T-cell (primary cell): ENCODE results near the gene NXPH4. TPM values are rescaled to one million over a fixed set of nuclear protein-coding genes. Genes with fewer than 3 reads are reported as not detected.
A peak's percentile ranks its signal among the peaks of the same experiment; 100 is the strongest.

Experiments used
- ATAC-seq, 4 experiments: fragments of 200-7000 bp in 3 of 4; fragments of 150-1000 bp in 1 of 4; cut with Tn5 transposase; replicated peaks in 1 of 4; 1 replicate in 3 of 4; 2 replicates in 1 of 4; pipeline ENCODE4 v1.10.0; 2021; ENCODE audit warnings: moderate library complexity in 3 of 4, mild to moderate bottlenecking in 2 of 4, moderate number of reproducible peaks in 1 of 4
- CTCF ChIA-PET, 2 donors: fragments of 300-600 bp; sonication (Branson Sonifier 250); formaldehyde crosslinking; loops; one replicate each; lab custom pipeline; 2022; ENCODE audit warnings: antibody characterized with exemption in 2 of 2; lab: Charles Lee
- POLR2A ChIA-PET, 2 donors: fragments of 300-600 bp; sonication (Branson Sonifier 250); formaldehyde crosslinking; loops; one replicate each; lab custom pipeline; 2022; ENCODE audit warnings: antibody characterized with exemption in 2 of 2; lab: Charles Lee
- DNase-seq, 35 experiments: peaks; one replicate each; pipeline versions ENCODE4 v3.0.0 to v3.0.0-alpha.2; 2013 to 2023
- H3K27ac ChIP-seq: one replicate; pipeline ENCODE4 v1.5.1; 2013; ENCODE audit warnings: low read length
- H3K27me3 ChIP-seq, 2 experiments: replicated peaks in 1 of 2; 1 replicate in 1 of 2; 2 replicates in 1 of 2; pipeline versions ENCODE4 v1.6.1 to v1.7.0; 2013; ENCODE audit warnings: low read length in 1 of 2, mixed read lengths in 1 of 2; ENCODE audit not compliant: control insufficient read depth in 2 of 2, insufficient read depth in 2 of 2; ENCODE audit errors: extremely low read depth in 1 of 2
- H3K36me3 ChIP-seq, 2 donors: 1 replicate in 1 of 2; 2 replicates in 1 of 2; pipeline versions ENCODE4 v1.6.1 to v1.7.0; 2013; ENCODE audit warnings: low read length in 1 of 2; ENCODE audit not compliant: control insufficient read depth in 2 of 2, insufficient read depth in 1 of 2; ENCODE audit errors: extremely low read depth in 1 of 2
- H3K4me1 ChIP-seq, 2 experiments: 1 replicate in 1 of 2; 2 replicates in 1 of 2; pipeline versions ENCODE4 v1.6.1 to v1.7.0; 2013; ENCODE audit warnings: low read length in 2 of 2, mixed read lengths in 1 of 2; ENCODE audit not compliant: insufficient read depth in 2 of 2, control insufficient read depth in 1 of 2; ENCODE audit errors: extremely low read depth in 1 of 2
- H3K4me3 ChIP-seq, 2 donors: 1 replicate in 1 of 2; 2 replicates in 1 of 2; pipeline versions ENCODE4 v1.5.1 to v1.7.0; 2013; ENCODE audit warnings: mild to moderate bottlenecking in 2 of 2, low read length in 1 of 2, moderate library complexity in 1 of 2; ENCODE audit not compliant: control insufficient read depth in 1 of 2; ENCODE audit errors: extremely low read depth in 1 of 2
- H3K9me3 ChIP-seq: 2 replicates; pipeline ENCODE4 v1.7.0; 2013
- H3K27ac Mint-ChIP-seq, 2 donors: one replicate each; pipeline ENCODE4 v1.8.0; 2020 to 2021; ENCODE audit warnings: mild to moderate bottlenecking in 2 of 2, mixed read lengths in 2 of 2
- H3K27me3 Mint-ChIP-seq, 2 donors: one replicate each; pipeline ENCODE4 v1.8.0; 2021 to 2022; ENCODE audit warnings: mixed read lengths in 2 of 2
- H3K36me3 Mint-ChIP-seq: one replicate; pipeline ENCODE4 v1.8.0; 2021; ENCODE audit warnings: mixed read lengths
- H3K4me1 Mint-ChIP-seq, 3 donors: one replicate each; pipeline ENCODE4 v1.8.0; 2020 to 2022; ENCODE audit warnings: mixed read lengths in 3 of 3, mild to moderate bottlenecking in 1 of 3
- H3K4me3 Mint-ChIP-seq, 3 donors: one replicate each; pipeline ENCODE4 v1.8.0; 2020 to 2022; ENCODE audit warnings: mild to moderate bottlenecking in 3 of 3, mixed read lengths in 3 of 3, moderate library complexity in 3 of 3
- H3K9me3 Mint-ChIP-seq, 3 donors: one replicate each; pipeline ENCODE4 v1.8.0; 2020 to 2022; ENCODE audit warnings: mixed read lengths in 3 of 3
- WGBS: methylation state at CpG from one replicate; pipeline ENCODE4 v1.1.5; 2013; ENCODE audit warnings: missing lambda C conversion rate; ENCODE audit not compliant: insufficient coverage; 5-methylcytosine and 5-hydroxymethylcytosine counted together
- total RNA-seq, 35 experiments: library from RNA in 6 of 35; stranded (reverse) in 6 of 35; fragments of 120-200 nt in 1 of 35; gene quantifications; one replicate each; pipeline versions ENCODE4 v1.2.1 to v1.2.4 and lab custom pipeline; 2013 to 2026

The NXPH4 gene
- total RNA-seq, 5 donors from 2014 or later (not counting 1 experiment from before 2014, with no cell fraction given) = 0.49 to 4.5 (median 1.0) TPM; not detected in 1

DNA sequence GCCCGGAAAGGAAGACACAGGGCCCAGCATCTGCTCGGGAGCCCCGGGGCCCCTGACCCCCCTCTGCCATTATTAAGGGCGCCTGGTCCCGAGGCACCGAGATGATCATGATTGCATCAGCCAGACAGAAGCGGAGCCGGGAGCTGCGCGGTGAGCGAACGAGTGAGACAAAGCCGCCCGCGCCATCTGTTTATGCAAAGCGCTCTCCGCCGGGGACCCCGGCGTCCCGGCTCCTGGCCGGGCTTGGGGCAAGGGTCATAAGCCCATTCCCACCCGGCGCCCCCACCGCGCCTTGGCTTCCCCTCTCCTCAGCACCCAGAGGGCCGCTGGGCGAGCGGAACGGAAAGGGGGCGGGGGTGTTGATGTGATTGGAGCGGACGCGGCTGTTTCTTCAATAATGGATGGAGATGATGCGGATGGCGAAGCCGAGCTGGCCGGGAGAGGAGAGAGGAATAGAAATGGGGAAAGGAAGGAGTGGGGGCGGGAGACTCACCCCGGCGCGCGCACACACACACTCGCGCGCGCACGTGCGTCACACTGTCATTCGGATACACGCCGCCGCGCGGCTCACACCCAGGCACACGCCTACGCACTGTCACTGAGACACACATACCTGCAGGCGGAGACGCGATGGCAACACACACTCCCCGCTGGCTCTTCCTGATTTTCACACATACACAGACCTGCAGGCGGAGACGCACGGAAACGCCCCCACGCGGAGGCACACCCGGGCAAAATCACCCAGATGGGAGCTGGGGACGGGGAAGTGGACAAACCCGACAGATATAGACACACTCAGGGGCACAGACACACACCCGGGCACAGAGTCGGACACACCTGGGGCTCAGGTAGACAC, 23.7 kb downstream of the NXPH4 start:
- Mint-ChIP-seq H3K4me1 (peaks cover 67 to 82% (median 76%) of the 10 kb centered on the region in 3 donors), H3K4me3 (peak overlapping the region; percentile 92 to 95 (median 92)), H3K9me3 (no peaks in the 10 kb centered on the region), H3K27ac (peak overlapping the region; percentile 78), H3K27me3 (peaks cover 44 to 70% of the 10 kb centered on the region in 2 donors), H3K36me3 (peaks cover 2% of the 10 kb centered on the region)
- Histone ChIP-seq H3K9me3 (no peaks in the 10 kb centered on the region), H3K27me3 (peaks cover 12 to 97% of the 10 kb centered on the region in 2 experiments), H3K4me1 (peaks cover 46 to 91% of the 10 kb centered on the region in 2 experiments), H3K27ac (no peak overlapping the region), H3K36me3 (no peaks in the 10 kb centered on the region), H3K4me3 (peak overlapping the region; percentile 68 to 78)
- WGBS = under 1% methylated on average over 40 of the region's 72 CpGs
- DNase-seq (peak in 34 of 35 experiments; percentile 50 to 86 (median 70)), ATAC-seq (peak; percentile 59 to 71 (median 66))
- CTCF ChIA-PET = interaction anchor here (1.4 to 8.2 kb wide), 5 partner anchors 10 to 27 kb away, joined by 4 to 66 read pairs (median 35); partner anchors contain the start of gene SHMT2 (in 1 of the 2)
- POLR2A ChIA-PET = no interaction called here

DNA sequence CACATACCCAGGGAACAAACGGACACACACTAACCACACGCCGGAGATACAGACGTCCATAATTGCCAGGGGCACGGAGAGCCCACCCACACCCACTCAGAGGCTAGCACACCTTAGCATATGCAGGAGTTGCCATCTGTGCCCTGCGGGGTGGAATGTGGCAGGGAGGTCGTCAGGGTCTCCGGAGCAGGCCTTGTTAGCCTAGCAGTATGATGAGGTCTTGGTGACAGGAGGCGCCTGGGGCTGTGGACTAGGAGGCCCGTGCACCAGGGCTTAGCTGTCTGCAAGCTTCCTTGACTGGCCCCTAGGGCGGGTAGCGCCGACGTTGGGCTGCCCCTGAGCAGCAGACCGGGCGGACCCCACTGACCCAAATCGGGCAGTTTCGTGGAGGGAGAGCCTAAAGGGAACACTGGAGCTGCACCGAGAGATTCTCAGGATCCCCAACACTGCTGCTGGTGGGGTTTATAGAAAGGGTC, 24.4 kb downstream of the NXPH4 start:
- peaks cover 46 to 84% of the 10 kb centered on the region in 2 experiments for H3K4me1 ChIP-seq
- H3K4me1 Mint-ChIP-seq = peaks cover 67 to 81% (median 72%) of the 10 kb centered on the region in 3 donors
- H3K27me3 Mint-ChIP-seq = peaks cover 41 to 70% of the 10 kb centered on the region in 2 donors
- no peaks in the 10 kb centered on the region for H3K36me3 Mint-ChIP-seq
- H3K27me3 ChIP-seq = peaks cover 12 to 91% of the 10 kb centered on the region in 2 experiments
- peak overlapping the region; percentile 68 to 78 for H3K4me3 ChIP-seq
- H3K9me3 Mint-ChIP-seq = no peaks in the 10 kb centered on the region
- ChIA-PET CTCF (interaction anchor here (1.4 to 8.2 kb wide), 6 partner anchors 11 to 27 kb away, joined by 4 to 66 read pairs (median 25); partner anchors contain the start of gene SHMT2 (in 1 of the 2)), POLR2A (no interaction called here)
- H3K27ac ChIP-seq = no peak overlapping the region
- DNase-seq = peak in 1 of 35 experiments; percentile 33
- WGBS = 10% methylated on average over 12 of the region's 19 CpGs
- no peaks in the 10 kb centered on the region for H3K36me3 ChIP-seq
- no peaks in the 10 kb centered on the region for H3K9me3 ChIP-seq
- no peak for ATAC-seq
- peak overlapping the region; percentile 92 to 95 (median 92) for H3K4me3 Mint-ChIP-seq
- peak overlapping the region in 1 of 2 donors; percentile 78 for H3K27ac Mint-ChIP-seq

- Histone ChIP-seq H3K4me3 (peak overlapping the region in 1 of 2 donors; percentile 32), H3K27me3 (peaks cover 12 to 84% of the 10 kb centered on the region in 2 experiments)
Measured at GRCh38 chr12:57241402-57242310, 25.1 kb downstream of the NXPH4 start.

DNA sequence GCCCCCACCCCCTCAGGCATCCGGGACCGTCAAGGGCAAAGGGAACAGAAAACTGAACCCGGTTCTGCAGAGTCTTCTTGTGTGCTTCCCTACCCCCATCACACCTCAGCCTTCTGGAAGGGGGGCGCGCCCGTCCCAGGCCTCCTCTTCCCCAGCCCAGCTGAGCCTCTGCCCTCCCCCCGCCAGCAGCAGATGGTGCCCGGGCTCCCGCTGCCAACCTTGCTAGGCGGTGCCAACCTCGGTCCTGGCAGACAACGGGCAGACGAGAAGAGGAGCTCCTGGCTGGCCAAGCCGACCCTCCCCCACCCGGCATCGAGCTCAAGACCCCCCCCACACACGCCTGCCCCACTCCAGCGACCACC, 25.7 kb downstream of the NXPH4 start:
- no peaks in the 10 kb centered on the region for H3K9me3 ChIP-seq
- Mint-ChIP-seq H3K27me3 (peaks cover 28 to 59% of the 10 kb centered on the region in 2 donors), H3K36me3 (peaks cover 4% of the 10 kb centered on the region), H3K9me3 (no peaks in the 10 kb centered on the region), H3K4me1 (peaks cover 59 to 67% (median 60%) of the 10 kb centered on the region in 3 donors), H3K4me3 (peak overlapping the region; percentile 46 to 95 (median 58)), H3K27ac (no peak overlapping the region)
- DNase-seq = no peak
- H3K36me3 ChIP-seq = no peaks in the 10 kb centered on the region
- peaks cover 10 to 77% of the 10 kb centered on the region in 2 experiments for H3K27me3 ChIP-seq
- ChIA-PET POLR2A (no interaction called here), CTCF (interaction anchor here (0.6 to 8.2 kb wide), 20 partner anchors 9 to 688 kb away, joined by 3 to 66 read pairs (median 4); partner anchors contain the start of genes SHMT2 (in 2 of the 2) and STAC3 (in 1 of the 2))
- 3% methylated on average over 18 of the region's 18 CpGs for WGBS
- peak overlapping the region in 1 of 2 donors; percentile 65 for H3K4me3 ChIP-seq
- no peak for ATAC-seq
- H3K27ac ChIP-seq = no peak overlapping the region
- peaks cover 41 to 70% of the 10 kb centered on the region in 2 experiments for H3K4me1 ChIP-seq

More at GRCh38 chr12:57241402-57242310, 25.1 kb downstream of the NXPH4 start:
- peak overlapping the region; percentile 58 to 95 (median 92) for H3K4me3 Mint-ChIP-seq
- Histone ChIP-seq H3K4me1 (peaks cover 46 to 77% of the 10 kb centered on the region in 2 experiments), H3K27ac (no peak overlapping the region), H3K9me3 (no peaks in the 10 kb centered on the region), H3K36me3 (no peaks in the 10 kb centered on the region)
- ChIA-PET POLR2A (no interaction called here), CTCF (interaction anchor here (0.6 to 8.2 kb wide), 18 partner anchors 9 to 687 kb away, joined by 3 to 66 read pairs (median 4); partner anchors contain the start of genes SHMT2 (in 2 of the 2) and STAC3 (in 1 of the 2))
- peaks cover 34 to 65% of the 10 kb centered on the region in 2 donors for H3K27me3 Mint-ChIP-seq
- H3K4me1 Mint-ChIP-seq = peaks cover 65 to 74% (median 66%) of the 10 kb centered on the region in 3 donors
- DNase-seq = no peak
- ATAC-seq = no peak
- H3K27ac Mint-ChIP-seq = no peak overlapping the region
- H3K9me3 Mint-ChIP-seq = no peaks in the 10 kb centered on the region
- H3K36me3 Mint-ChIP-seq = peaks cover 2% of the 10 kb centered on the region
- WGBS = 17% methylated on average over 13 of the region's 48 CpGs

GRCh38 chr12:57242691-57243454, 26.3 kb downstream of the NXPH4 start:
- H3K27me3 Mint-ChIP-seq = peaks cover 23 to 53% of the 10 kb centered on the region in 2 donors
- ATAC-seq (peak in 1 of 4 experiments; percentile 11), DNase-seq (peak in 27 of 35 experiments; percentile 37 to 78 (median 57))
- H3K4me1 Mint-ChIP-seq = peaks cover 54 to 62% (median 55%) of the 10 kb centered on the region in 3 donors
- H3K36me3 Mint-ChIP-seq = peaks cover 4% of the 10 kb centered on the region
- WGBS = 1% methylated on average over 35 of the region's 45 CpGs
- ChIA-PET POLR2A (no interaction called here), CTCF (interaction anchor here (0.5 to 8.2 kb wide), 27 partner anchors 8 to 216 kb away, joined by 3 to 66 read pairs (median 4); partner anchors contain the start of genes SHMT2 (in 2 of the 2) and STAC3 (in 1 of the 2))
- H3K4me3 ChIP-seq = peak overlapping the region; percentile 39 to 65
- H3K27ac Mint-ChIP-seq = no peak overlapping the region
- no peaks in the 10 kb centered on the region for H3K36me3 ChIP-seq
- no peak overlapping the region for H3K27ac ChIP-seq
- H3K4me1 ChIP-seq = peaks cover 35 to 65% of the 10 kb centered on the region in 2 experiments
- no peaks in the 10 kb centered on the region for H3K9me3 Mint-ChIP-seq
- peak overlapping the region; percentile 57 to 95 (median 73) for H3K4me3 Mint-ChIP-seq
- no peaks in the 10 kb centered on the region for H3K9me3 ChIP-seq
- peaks cover 4 to 72% of the 10 kb centered on the region in 2 experiments for H3K27me3 ChIP-seq
